Stimulated activated CD8-positive, alpha-beta memory T cell treated with anti-CD3 and anti-CD28 coated beads, Interleukin-2, amount 100 ng/mL, for 48 hours (primary cell): Measurements from ENCODE around the gene KIF26A.
"Not testable (repeated sequence)": the region's sequence is repeated elsewhere in the genome, so short reads cannot be mapped to it uniquely, and the experiment has no call there.

Experiments
- DNase-seq, 2 donors: peaks; one replicate each; pipeline ENCODE4 v3.0.0-alpha.2; 2020; ENCODE audit warnings: low read depth in 2 of 2

Gene KIF26A

GRCh38 chr14:104192146-104192882 lies 53.9 kb downstream of the KIF26A start:
- no peak for DNase-seq

GRCh38 chr14:104192883-104193245 lies 54.5 kb downstream of the KIF26A start:
- DNase-seq = no peak

- no peak for DNase-seq
Measured at GRCh38 chr14:104194016-104194415, 55.6 kb downstream of the KIF26A start.

- DNase-seq = no peak
Measured at GRCh38 chr14:104194716-104195115, 56.3 kb downstream of the KIF26A start.

- no peak for DNase-seq
Measured at GRCh38 chr14:104195361-104195760, 57.0 kb downstream of the KIF26A start.

GRCh38 chr14:104195878-104196277 lies 57.5 kb downstream of the KIF26A start:
- no peak for DNase-seq

- DNase-seq = no peak
Measured at GRCh38 chr14:104196461-104197140, 58.2 kb downstream of the KIF26A start.

- no peak for DNase-seq
Measured at GRCh38 chr14:104197449-104198247, 59.3 kb downstream of the KIF26A start.

GRCh38 chr14:104199266-104199895 lies 61.0 kb downstream of the KIF26A start:
- DNase-seq = no peak

- DNase-seq = no peak
Measured at GRCh38 chr14:104200106-104200505, 61.7 kb downstream of the KIF26A start.

GRCh38 chr14:104200591-104200990 lies 62.2 kb downstream of the KIF26A start:
- no peak for DNase-seq

- DNase-seq = no peak
Measured at GRCh38 chr14:104201063-104201462, 62.7 kb downstream of the KIF26A start.

GRCh38 chr14:104201496-104201895 lies 63.1 kb downstream of the KIF26A start:
- DNase-seq = no peak

GRCh38 chr14:104202259-104203070 lies 64.1 kb downstream of the KIF26A start:
- DNase-seq = no peak

- DNase-seq = no peak
Measured at GRCh38 chr14:104203071-104203425, 64.7 kb downstream of the KIF26A start.

GRCh38 chr14:104204660-104205149 lies 66.3 kb downstream of the KIF26A start:
- no peak for DNase-seq

GRCh38 chr14:104205781-104206180 lies 67.4 kb downstream of the KIF26A start:
- no peak for DNase-seq

GRCh38 chr14:104206281-104206904 lies 68.0 kb downstream of the KIF26A start:
- DNase-seq = no peak

- DNase-seq = no peak
Measured at GRCh38 chr14:104207142-104208014, 69.0 kb downstream of the KIF26A start.

GRCh38 chr14:104208015-104208295 lies 69.6 kb downstream of the KIF26A start:
- DNase-seq = not testable (repeated sequence)
